Measurements from ENCODE around the gene DDX10. TPM values are rescaled to one million over a fixed set of nuclear protein-coding genes. Genes with fewer than 3 reads are reported as not detected.

The DDX10 gene
- polyA plus RNA-seq, 1 donor (not counting 4 experiments of a cell fraction or from before 2014, with no cell fraction given), result 32.3 TPM

GRCh38 chr11:108647387-108647700 is 17.5 kb upstream of the DDX10 start:
- Histone ChIP-seq H3K4me1 (ENCODE audit: control insufficient read depth, extremely low read depth, insufficient read depth, low read length) (peaks cover 19% of the 10 kb centered on the region), H3K4me3 (ENCODE audit: control insufficient read depth in 2 of 3, extremely low read depth in 1 of 3, insufficient read depth in 2 of 3, low read depth in 1 of 3, low read length in 3 of 3) (no peak overlapping the region), H3K36me3 (ENCODE audit: control insufficient read depth in 2 of 2, extremely low read depth in 1 of 2, insufficient read depth in 2 of 2, low read length in 2 of 2) (no peaks in the 10 kb centered on the region), H3K9me1 (ENCODE audit: control insufficient read depth, extremely low read depth, insufficient read depth, low read length) (no peaks in the 10 kb centered on the region), H4K20me1 (ENCODE audit: control insufficient read depth, extremely low read depth, insufficient read depth, low read length) (no peaks in the 10 kb centered on the region), H3K9me3 (ENCODE audit: control insufficient read depth, low read depth, low read length) (no peaks in the 10 kb centered on the region), H2AFZ (ENCODE audit: control insufficient read depth, low read length) (peak overlapping the region; percentile 15), H3K4me2 (ENCODE audit: control insufficient read depth, extremely low read depth, insufficient read depth, low read depth, low read length) (no peak overlapping the region), H3K79me2 (ENCODE audit: control insufficient read depth, insufficient read depth, low read length) (no peaks in the 10 kb centered on the region), H3K27ac (ENCODE audit: control insufficient read depth, insufficient read depth, low read length) (peak overlapping the region; percentile 45), H3K27me3 (ENCODE audit: control insufficient read depth, extremely low read depth, insufficient read depth, low read length) (no peaks in the 10 kb centered on the region), H3K9ac (ENCODE audit: control insufficient read depth, extremely low read depth, insufficient read depth, low read length) (peak overlapping the region; percentile 1)
- TF ChIP-seq EZH2 (IDR thresholded peaks at IDR 0.05; ENCODE audit: low read length) (no peak), CTCF (optimal IDR thresholded peaks at IDR 0.05 in 1 of 3, IDR thresholded peaks at IDR 0.05 in 1 of 3, conservative IDR thresholded peaks at IDR 0.05 in 1 of 3; ENCODE audit: extremely low read depth in 1 of 3, insufficient read depth in 2 of 3, low read length in 3 of 3) (no peak)
- FAIRE-seq (peak; percentile 57), DNase-seq (ENCODE audit: low read depth, low spot score) (no peak)
- dilution Hi-C loops (cut with MboI; ENCODE audit: extremely low pct_ligation_motif_present, low sequenced_read_pairs), result no loop called here

DNA sequence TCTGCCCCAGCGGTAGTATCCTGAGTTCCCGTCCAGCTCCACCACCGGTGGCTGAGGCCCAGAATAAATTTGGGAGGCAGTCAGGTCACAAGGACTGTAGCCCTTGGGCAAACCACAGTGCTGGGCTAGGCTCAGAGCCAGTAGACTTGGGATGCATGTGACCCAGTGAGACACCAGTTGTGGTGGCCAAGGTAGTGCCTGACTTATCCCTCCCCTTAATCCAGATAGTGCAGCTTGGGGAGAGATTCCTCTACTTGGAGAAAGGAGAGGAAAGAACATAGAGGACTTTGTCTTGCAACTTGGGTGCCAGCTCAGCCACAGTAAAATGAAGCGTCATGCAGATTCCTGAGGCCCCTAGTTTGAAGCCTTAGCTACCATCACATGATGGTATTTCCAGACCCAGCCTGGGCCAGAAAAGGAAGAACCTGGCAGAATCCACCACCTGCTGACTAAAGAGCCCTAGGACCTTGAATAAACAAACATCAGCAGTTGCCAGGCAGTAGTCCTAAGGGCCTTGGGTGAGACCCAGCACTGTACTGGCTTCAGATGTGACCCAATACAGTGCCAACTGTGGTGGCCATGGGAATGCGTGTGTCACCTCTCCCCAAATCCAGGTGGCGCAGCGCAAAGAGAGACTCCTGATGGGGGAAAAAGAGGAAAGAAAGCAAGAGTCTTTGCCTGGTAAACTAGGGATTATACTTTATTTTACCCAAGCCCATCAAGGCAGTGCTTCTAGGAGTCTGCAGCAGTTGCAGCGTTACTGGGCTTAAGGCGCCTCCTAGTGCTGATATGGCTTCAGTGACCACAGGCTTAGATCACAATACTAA is 17.0 kb upstream of the DDX10 start:
- Histone ChIP-seq H4K20me1 (ENCODE audit: control insufficient read depth, extremely low read depth, insufficient read depth, low read length) (no peaks in the 10 kb centered on the region), H3K79me2 (ENCODE audit: control insufficient read depth, insufficient read depth, low read length) (no peaks in the 10 kb centered on the region), H3K9me3 (ENCODE audit: control insufficient read depth, low read depth, low read length) (no peaks in the 10 kb centered on the region), H3K4me3 (ENCODE audit: control insufficient read depth in 2 of 3, extremely low read depth in 1 of 3, insufficient read depth in 2 of 3, low read depth in 1 of 3, low read length in 3 of 3) (no peak overlapping the region), H3K27me3 (ENCODE audit: control insufficient read depth, extremely low read depth, insufficient read depth, low read length) (no peaks in the 10 kb centered on the region), H3K27ac (ENCODE audit: control insufficient read depth, insufficient read depth, low read length) (peak overlapping the region; percentile 45), H3K4me1 (ENCODE audit: control insufficient read depth, extremely low read depth, insufficient read depth, low read length) (peaks cover 19% of the 10 kb centered on the region), H2AFZ (ENCODE audit: control insufficient read depth, low read length) (peak overlapping the region; percentile 27), H3K9ac (ENCODE audit: control insufficient read depth, extremely low read depth, insufficient read depth, low read length) (peak overlapping the region; percentile 39), H3K4me2 (ENCODE audit: control insufficient read depth, extremely low read depth, insufficient read depth, low read depth, low read length) (peak overlapping the region; percentile 82), H3K9me1 (ENCODE audit: control insufficient read depth, extremely low read depth, insufficient read depth, low read length) (no peaks in the 10 kb centered on the region), H3K36me3 (ENCODE audit: control insufficient read depth in 2 of 2, extremely low read depth in 1 of 2, insufficient read depth in 2 of 2, low read length in 2 of 2) (no peaks in the 10 kb centered on the region)
- peak; percentile 77 for DNase-seq (ENCODE audit: low read depth, low spot score)
- FAIRE-seq, result peak; percentile 99
- TF ChIP-seq EZH2 (IDR thresholded peaks at IDR 0.05; ENCODE audit: low read length) (no peak), CTCF (optimal IDR thresholded peaks at IDR 0.05 in 1 of 3, IDR thresholded peaks at IDR 0.05 in 1 of 3, conservative IDR thresholded peaks at IDR 0.05 in 1 of 3; ENCODE audit: extremely low read depth in 1 of 3, insufficient read depth in 2 of 3, low read length in 3 of 3) (peak; percentile 86 to 93 (median 90))
- dilution Hi-C loops (cut with MboI; ENCODE audit: extremely low pct_ligation_motif_present, low sequenced_read_pairs), result no loop called here
